Measurements from ENCODE around the gene GIPC3. TPM values are rescaled to one million over a fixed set of nuclear protein-coding genes. Genes with fewer than 3 reads are reported as not detected.

GIPC3 gene
- total RNA-seq, 2 donors from 2014 or later = 0.78 to 0.99 TPM

DNA sequence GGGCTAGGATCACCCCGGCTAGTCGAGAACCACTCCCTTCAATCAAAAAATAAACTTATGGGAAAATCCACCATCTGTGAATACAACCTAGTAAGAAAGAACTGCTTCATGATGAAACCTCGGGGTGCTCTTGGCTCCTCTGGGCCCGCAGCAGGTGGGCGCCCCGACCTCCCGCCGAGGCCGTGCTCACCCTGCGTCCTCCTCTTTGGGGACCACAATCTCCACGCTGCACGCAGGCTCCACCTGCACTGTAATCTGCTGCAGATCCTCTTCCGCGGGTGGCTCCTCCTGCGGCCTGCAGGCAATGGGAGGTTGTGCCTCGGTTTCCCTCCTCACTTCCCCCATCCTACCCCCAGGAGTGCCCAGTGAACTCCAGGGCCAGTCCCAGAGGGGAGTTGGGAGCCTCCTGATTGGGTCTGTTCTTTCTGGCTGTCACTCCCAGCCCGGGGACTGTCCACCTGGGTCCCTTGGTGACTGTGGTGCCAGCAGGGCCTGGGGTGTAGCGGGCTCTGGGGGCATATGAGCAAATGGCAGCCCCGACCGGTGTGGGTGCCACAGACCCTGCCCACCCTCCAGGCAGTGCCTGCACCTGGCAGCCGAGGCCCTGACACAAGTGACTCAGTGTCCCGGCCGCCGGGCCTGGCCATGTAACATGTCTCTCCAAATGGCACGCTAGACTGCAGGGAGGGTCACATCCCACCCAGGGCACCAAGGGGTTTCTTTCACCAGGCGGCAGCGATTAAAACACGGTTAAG is 56.4 kb downstream of the GIPC3 start:
- intact Hi-C loops (cut with DNase I) = no loop called here
- WGBS, 2 donors = 91 to 95% methylated on average over 21 to 27 of the region's 28 CpGs
- peaks cover 0 to 8% of the 10 kb centered on the region in 2 donors for H3K36me3 ChIP-seq (replicated peaks in 1 of 2; ENCODE audit: insufficient read depth in 1 of 2, low read depth in 2 of 2)
- ATAC-seq = no peak
- no peak for DNase-seq
- H3K27me3 ChIP-seq = no peaks in the 10 kb centered on the region
- H3K4me3 ChIP-seq = no peak overlapping the region
- no peaks in the 10 kb centered on the region for H3K4me1 ChIP-seq
- H3K9me3 ChIP-seq = no peaks in the 10 kb centered on the region
- TF ChIP-seq POLR2A (IDR thresholded peaks at IDR 0.05) (no peak), CTCF (IDR thresholded peaks at IDR 0.05) (no peak)
- no peak overlapping the region for H3K27ac ChIP-seq

DNA sequence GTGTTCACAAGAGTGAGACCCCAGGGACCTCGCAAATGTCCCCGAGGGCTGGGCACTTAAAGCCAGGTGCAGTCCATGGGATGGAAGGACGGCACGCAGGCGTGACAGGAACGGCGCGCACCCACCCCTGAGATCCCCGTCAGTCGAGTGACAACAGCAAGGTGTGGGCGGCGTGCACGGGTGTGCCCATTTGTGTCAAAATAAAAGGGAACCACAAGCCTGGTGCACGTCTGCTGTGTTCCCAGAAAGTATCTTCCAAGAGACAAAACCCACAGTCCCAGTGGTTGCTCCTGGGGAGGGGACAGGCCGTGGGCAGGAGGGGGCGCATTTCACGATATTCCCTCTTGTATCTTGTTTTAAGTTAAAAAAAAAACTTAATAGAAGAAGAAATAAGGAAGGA is 57.0 kb downstream of the GIPC3 start:
- 86 to 93% methylated on average over 17 of the region's 17 CpGs for WGBS, 2 donors
- Histone ChIP-seq H3K27ac (no peak overlapping the region), H3K36me3 (replicated peaks in 1 of 2; ENCODE audit: insufficient read depth in 1 of 2, low read depth in 2 of 2) (peaks cover 0 to 8% of the 10 kb centered on the region in 2 donors), H3K27me3 (no peaks in the 10 kb centered on the region), H3K4me3 (no peak overlapping the region), H3K9me3 (no peaks in the 10 kb centered on the region), H3K4me1 (no peaks in the 10 kb centered on the region)
- DNase-seq (no peak), ATAC-seq (no peak)
- intact Hi-C loops (cut with DNase I) = no loop called here
- no peak for TF ChIP-seq POLR2A (IDR thresholded peaks at IDR 0.05)
- no peak for TF ChIP-seq CTCF (IDR thresholded peaks at IDR 0.05)

Small RNA genes lying within 50 kb of the gene (small RNA-seq; reads per million reads assigned to genes)
- gene AC005786.1 = not detected

Other genes with a start within 250 kb of the GIPC3 start
- gene NFIC, start 218.9 kb upstream of the GIPC3 start, total RNA-seq = 100 to 1,000 TPM; 178 to 186 TPM
- 10 to 100 TPM in 1 of 2 donors, 1 to 10 TPM in 1; 7.6 to 11.4 TPM for gene SMIM24, start 105.0 kb upstream of the GIPC3 start, total RNA-seq
- gene SMIM44, start 102.0 kb upstream of the GIPC3 start, total RNA-seq = not detected
- 10 to 100 TPM in 1 of 2 donors, 1 to 10 TPM in 1; 9.3 to 17.5 TPM for gene DOHH, start 84.8 kb upstream of the GIPC3 start, total RNA-seq
- 10 to 100 TPM; 16.6 to 20.1 TPM for gene FZR1, start 79.2 kb upstream of the GIPC3 start, total RNA-seq
- 1 to 10 TPM in 1 of 2 donors, not detected in 1; 1.3 TPM for gene TEKTIP1, start 46.3 kb upstream of the GIPC3 start, total RNA-seq
- gene MFSD12, start 27.9 kb upstream of the GIPC3 start, total RNA-seq = 10 to 100 TPM; 64.3 to 78.8 TPM
- 10 to 100 TPM; 66.7 to 91.0 TPM for gene HMG20B, start 12.5 kb upstream of the GIPC3 start, total RNA-seq
- gene TBXA2R, start 21.4 kb downstream of the GIPC3 start, total RNA-seq = 1 to 10 TPM in 1 of 2 donors, under 1 TPM in 1; 0.52 to 3.0 TPM
- 10 to 100 TPM; 16.3 to 23.4 TPM for gene CACTIN, start 41.3 kb downstream of the GIPC3 start, total RNA-seq
- 10 to 100 TPM; 16.6 to 30.7 TPM for gene PIP5K1C, start 115.0 kb downstream of the GIPC3 start, total RNA-seq
- 10 to 100 TPM; 15.8 to 21.4 TPM for gene TJP3, start 122.9 kb downstream of the GIPC3 start, total RNA-seq
- 10 to 100 TPM; 20.0 to 35.6 TPM for gene APBA3, start 176.2 kb downstream of the GIPC3 start, total RNA-seq
- gene MRPL54, start 177.2 kb downstream of the GIPC3 start, total RNA-seq = 10 to 100 TPM; 78.9 to 86.0 TPM
- gene RAX2, start 186.8 kb downstream of the GIPC3 start, total RNA-seq = not detected
- under 1 TPM in 1 of 2 donors, not detected in 1; 0.78 TPM for gene MATK, start 200.9 kb downstream of the GIPC3 start, total RNA-seq

All from body of pancreas (tissue), 4 donors.